ENCODE measurements around the gene OXCT1. TPM values are rescaled to one million over a fixed set of nuclear protein-coding genes. Genes with fewer than 3 reads are reported as not detected.
"Not testable (repeated sequence)": the region's sequence is repeated elsewhere in the genome, so short reads cannot be mapped to it uniquely, and the experiment has no call there.

OXCT1 gene
- total RNA-seq, 1 donor = 39.4 TPM

- no peak for DNase-seq (ENCODE audit: insufficient read length, low spot score, missing footprints)
- no peaks in the 10 kb centered on the region for H4K20me1 ChIP-seq (ENCODE audit: insufficient read depth, low read length)
Measured at GRCh38 chr5:41815261-41815660, 55.0 kb downstream of the OXCT1 start.

GRCh38 chr5:41814306-41814705 lies 55.9 kb downstream of the OXCT1 start:
- DNase-seq (ENCODE audit: insufficient read length, low spot score, missing footprints); H3K4me2 ChIP-seq (ENCODE audit: insufficient read depth, low read length); H3K27me3 ChIP-seq (ENCODE audit: insufficient read depth, low read length); H3K79me2 ChIP-seq (ENCODE audit: insufficient read depth, low read length); H3K36me3 ChIP-seq (ENCODE audit: insufficient read depth, low read length); H3K9me3 ChIP-seq (ENCODE audit: low read depth, low read length); H2AFZ ChIP-seq (ENCODE audit: low read length); H3K4me3 ChIP-seq (ENCODE audit: insufficient read depth, low read length); H3K27ac ChIP-seq (ENCODE audit: low read depth, low read length); H3K4me1 ChIP-seq (ENCODE audit: insufficient read depth, low read length); H4K20me1 ChIP-seq (ENCODE audit: insufficient read depth, low read length): not testable (repeated sequence)

More at GRCh38 chr5:41815261-41815660, 55.0 kb downstream of the OXCT1 start:
- Histone ChIP-seq H3K4me3 (ENCODE audit: insufficient read depth, low read length) (no peak overlapping the region), H3K9me3 (ENCODE audit: low read depth, low read length) (no peaks in the 10 kb centered on the region), H3K36me3 (ENCODE audit: insufficient read depth, low read length) (no peaks in the 10 kb centered on the region), H3K4me2 (ENCODE audit: insufficient read depth, low read length) (peak overlapping the region; percentile 29), H2AFZ (ENCODE audit: low read length) (no peak overlapping the region), H3K27ac (ENCODE audit: low read depth, low read length) (no peak overlapping the region), H3K4me1 (ENCODE audit: insufficient read depth, low read length) (no peaks in the 10 kb centered on the region), H3K79me2 (ENCODE audit: insufficient read depth, low read length) (no peaks in the 10 kb centered on the region), H3K27me3 (ENCODE audit: insufficient read depth, low read length) (no peaks in the 10 kb centered on the region)
- TF ChIP-seq CTCF (IDR thresholded peaks at IDR 0.05; ENCODE audit: extremely low read depth, low read depth, low read length) = no peak

GRCh38 chr5:41812156-41812555 lies 58.1 kb downstream of the OXCT1 start:
- Histone ChIP-seq H3K27ac (ENCODE audit: low read depth, low read length) (no peak overlapping the region), H3K4me1 (ENCODE audit: insufficient read depth, low read length) (no peaks in the 10 kb centered on the region)
- DNase-seq (ENCODE audit: insufficient read length, low spot score, missing footprints) = no peak

GRCh38 chr5:41809128-41809527 lies 61.1 kb downstream of the OXCT1 start:
- Histone ChIP-seq H3K9me3 (ENCODE audit: low read depth, low read length) (no peaks in the 10 kb centered on the region), H3K36me3 (ENCODE audit: insufficient read depth, low read length) (peaks cover 5% of the 10 kb centered on the region), H3K27me3 (ENCODE audit: insufficient read depth, low read length) (no peaks in the 10 kb centered on the region), H3K27ac (ENCODE audit: low read depth, low read length) (no peak overlapping the region), H3K4me3 (ENCODE audit: insufficient read depth, low read length) (no peak overlapping the region), H3K4me1 (ENCODE audit: insufficient read depth, low read length) (no peaks in the 10 kb centered on the region), H2AFZ (ENCODE audit: low read length) (no peak overlapping the region), H3K79me2 (ENCODE audit: insufficient read depth, low read length) (no peaks in the 10 kb centered on the region), H3K4me2 (ENCODE audit: insufficient read depth, low read length) (no peak overlapping the region), H4K20me1 (ENCODE audit: insufficient read depth, low read length) (no peaks in the 10 kb centered on the region)
- DNase-seq (ENCODE audit: insufficient read length, low spot score, missing footprints) = no peak
- TF ChIP-seq CTCF (IDR thresholded peaks at IDR 0.05; ENCODE audit: extremely low read depth, low read depth, low read length) = no peak

More at GRCh38 chr5:41812156-41812555, 58.1 kb downstream of the OXCT1 start:
- Histone ChIP-seq H3K9me3 (ENCODE audit: low read depth, low read length) (no peaks in the 10 kb centered on the region), H4K20me1 (ENCODE audit: insufficient read depth, low read length) (no peaks in the 10 kb centered on the region), H3K4me2 (ENCODE audit: insufficient read depth, low read length) (no peak overlapping the region), H3K36me3 (ENCODE audit: insufficient read depth, low read length) (no peaks in the 10 kb centered on the region), H2AFZ (ENCODE audit: low read length) (no peak overlapping the region), H3K79me2 (ENCODE audit: insufficient read depth, low read length) (no peaks in the 10 kb centered on the region), H3K27me3 (ENCODE audit: insufficient read depth, low read length) (no peaks in the 10 kb centered on the region), H3K4me3 (ENCODE audit: insufficient read depth, low read length) (no peak overlapping the region)
- no peak for TF ChIP-seq CTCF (IDR thresholded peaks at IDR 0.05; ENCODE audit: extremely low read depth, low read depth, low read length)

Data from osteoblast (primary cell).